ENCODE measurements around the gene ADH4.
"Not testable (repeated sequence)": the region's sequence is repeated elsewhere in the genome, so short reads cannot be mapped to it uniquely, and the experiment has no call there.

DNA sequence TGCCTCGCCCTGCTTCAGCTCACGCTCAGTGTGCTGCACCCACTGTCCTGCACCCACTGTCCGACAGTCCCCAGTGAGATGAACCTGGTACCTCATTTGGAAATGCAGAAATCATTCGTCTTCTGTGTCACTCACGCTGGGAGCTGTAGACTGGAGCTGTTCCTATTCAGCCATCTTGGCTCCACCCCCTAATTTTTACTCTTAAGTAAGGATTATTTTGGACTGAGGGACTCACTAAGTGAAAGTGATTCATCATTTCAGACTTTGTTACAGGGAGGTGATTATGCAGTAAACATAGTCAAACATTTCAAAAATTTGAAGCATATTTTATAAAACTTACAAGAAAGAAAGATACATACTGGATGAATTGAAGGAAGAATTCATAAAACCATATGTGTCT lies 44.3 kb downstream of the ADH4 start:
- TF ChIP-seq SRF (IDR thresholded peaks at IDR 0.05; ENCODE audit: low read depth in 2 of 2, low read length in 2 of 2); CTCF (IDR thresholded peaks at IDR 0.05 in 2 of 3, conservative IDR thresholded peaks at IDR 0.05 in 1 of 3; ENCODE audit: control insufficient read depth in 2 of 3, extremely low read depth in 1 of 3, insufficient read depth in 1 of 3, low read depth in 3 of 3, low read length in 3 of 3); RAD51 (IDR thresholded peaks at IDR 0.05); EZH2 (IDR thresholded peaks at IDR 0.05; ENCODE audit: borderline replicate concordance, control insufficient read depth, low read depth, low read length): not testable (repeated sequence)
